CD8-positive, alpha-beta memory T cell (primary cell): Measurements from ENCODE around the gene TBC1D24. TPM values are rescaled to one million over a fixed set of nuclear protein-coding genes. Genes with fewer than 3 reads are reported as not detected.
"Not testable (repeated sequence)": the region's sequence is repeated elsewhere in the genome, so short reads cannot be mapped to it uniquely, and the experiment has no call there.

Source experiments
- CTCF ChIA-PET: fragments of 350-600 bp; sonication (Branson Sonifier 250); formaldehyde crosslinking; loops from one replicate; lab custom pipeline; 2021; ENCODE audit warnings: antibody characterized with exemption; lab: Charles Lee
- POLR2A ChIA-PET: fragments of 350-600 bp; sonication (Branson Sonifier 250); formaldehyde crosslinking; loops from one replicate; lab custom pipeline; 2021; ENCODE audit warnings: antibody characterized with exemption; lab: Charles Lee
- DNase-seq, 5 donors: peaks; one replicate each; pipeline versions ENCODE4 v3.0.0 to v3.0.0-alpha.2; 2020 to 2022; ENCODE audit warnings: mixed read lengths in 1 of 5
- H3K27ac ChIP-seq: one replicate; pipeline ENCODE4 v1.7.0; 2013; ENCODE audit warnings: low read depth, mild to moderate bottlenecking, low read length, moderate library complexity
- H3K27me3 ChIP-seq: 2 replicates; pipeline ENCODE4 v1.7.0; 2013; ENCODE audit warnings: low read length, mild to moderate bottlenecking; ENCODE audit not compliant: insufficient read depth, poor library complexity, severe bottlenecking
- H3K36me3 ChIP-seq: 2 replicates; pipeline ENCODE4 v1.7.0; 2013; ENCODE audit warnings: mild to moderate bottlenecking, low read length, moderate library complexity; ENCODE audit not compliant: insufficient read depth
- H3K4me1 ChIP-seq: 2 replicates; pipeline ENCODE4 v1.7.0; 2013; ENCODE audit warnings: mild to moderate bottlenecking, low read length, moderate library complexity; ENCODE audit not compliant: insufficient read depth
- H3K4me3 ChIP-seq: 2 replicates; pipeline ENCODE4 v1.7.0; 2013; ENCODE audit warnings: mild to moderate bottlenecking, low read length
- H3K9me3 ChIP-seq: 2 replicates; pipeline ENCODE4 v1.7.0; 2013; ENCODE audit warnings: mild to moderate bottlenecking, low read length
- H3K27ac Mint-ChIP-seq, 8 donors: one replicate each; pipeline ENCODE4 v1.8.0; 2020 to 2021; ENCODE audit warnings: mixed read lengths in 8 of 8, mild to moderate bottlenecking in 6 of 8, inconsistent platforms in 3 of 8, moderate library complexity in 3 of 8
- H3K27me3 Mint-ChIP-seq, 2 donors: one replicate each; pipeline ENCODE4 v1.8.0; 2020 to 2021; ENCODE audit warnings: mixed read lengths in 2 of 2, mild to moderate bottlenecking in 1 of 2, moderate library complexity in 1 of 2
- H3K36me3 Mint-ChIP-seq, 3 donors: one replicate each; pipeline ENCODE4 v1.8.0; 2020 to 2021; ENCODE audit warnings: mixed read lengths in 3 of 3, inconsistent platforms in 1 of 3, mild to moderate bottlenecking in 1 of 3
- H3K4me1 Mint-ChIP-seq, 3 donors: one replicate each; pipeline ENCODE4 v1.8.0; 2020 to 2021; ENCODE audit warnings: mixed read lengths in 3 of 3, inconsistent platforms in 1 of 3, mild to moderate bottlenecking in 1 of 3
- H3K4me3 Mint-ChIP-seq, 7 donors: one replicate each; pipeline ENCODE4 v1.8.0; 2020 to 2021; ENCODE audit warnings: mixed read lengths in 7 of 7, mild to moderate bottlenecking in 6 of 7, moderate library complexity in 4 of 7, inconsistent platforms in 2 of 7
- H3K9me3 Mint-ChIP-seq, 5 donors: one replicate each; pipeline ENCODE4 v1.8.0; 2020 to 2022; ENCODE audit warnings: mixed read lengths in 5 of 5, mild to moderate bottlenecking in 3 of 5, moderate library complexity in 2 of 5, inconsistent platforms in 1 of 5
- polyA plus RNA-seq: library from polyadenylated mRNA; unstranded; fragments of 300-500 nt; fragmentation: Illumina TruSeq; gene quantifications from one replicate; pipeline ENCODE4 v1.2.3, GENCODE V29; 2021
- total RNA-seq, 2 experiments: library from RNA; stranded (reverse); gene quantifications; one replicate each; pipeline ENCODE4 v1.2.3, GENCODE V29; 2021

Gene TBC1D24
- total and polyA plus RNA-seq, 3 experiments from 2014 or later = 3.5 to 32.7 (median 28.3) TPM

GRCh38 chr16:2533912-2534311, 59.0 kb downstream of the TBC1D24 start:
- Histone ChIP-seq H3K27me3 (no peaks in the 10 kb centered on the region), H3K27ac (no peak overlapping the region), H3K9me3 (no peaks in the 10 kb centered on the region), H3K4me1 (peaks cover 16% of the 10 kb centered on the region), H3K36me3 (no peaks in the 10 kb centered on the region), H3K4me3 (no peak overlapping the region)
- peaks cover 0 to 7% (median 0%) of the 10 kb centered on the region in 5 donors for H3K9me3 Mint-ChIP-seq
- ChIA-PET POLR2A (interaction anchor here (1.2 to 1.4 kb wide), 2 partner anchors 19 to 569 kb away, joined by 3 to 4 read pairs; partner anchors contain the start of gene RPS2), CTCF (no interaction called here)
- DNase-seq = peak in 1 of 5 donors; percentile 21
- H3K27ac Mint-ChIP-seq = peak overlapping the region in 7 of 8 donors; percentile 54 to 99 (median 80)
- peaks cover 0 to 18% (median 0%) of the 10 kb centered on the region in 3 donors for H3K36me3 Mint-ChIP-seq
- H3K27me3 Mint-ChIP-seq = peaks cover 0 to 2% of the 10 kb centered on the region in 2 donors
- peak overlapping the region in 6 of 7 donors; percentile 54 to 87 (median 62) for H3K4me3 Mint-ChIP-seq
- H3K4me1 Mint-ChIP-seq = peaks cover 22 to 37% (median 24%) of the 10 kb centered on the region in 3 donors

GRCh38 chr16:2534335-2534734, 59.4 kb downstream of the TBC1D24 start:
- H3K9me3 ChIP-seq, H3K36me3 ChIP-seq, H3K4me3 ChIP-seq, DNase-seq, H3K27me3 Mint-ChIP-seq, H3K27ac ChIP-seq, CTCF ChIA-PET, H3K27me3 ChIP-seq, H3K9me3 Mint-ChIP-seq: not testable (repeated sequence)
- Mint-ChIP-seq H3K4me1 (peaks cover 24 to 41% (median 28%) of the 10 kb centered on the region in 3 donors), H3K4me3 (peak overlapping the region in 4 of 7 donors; percentile 54 to 87 (median 74)), H3K36me3 (peaks cover 0 to 17% (median 1%) of the 10 kb centered on the region in 3 donors), H3K27ac (peak overlapping the region in 6 of 8 donors; percentile 54 to 99 (median 82))
- peaks cover 20% of the 10 kb centered on the region for H3K4me1 ChIP-seq
- POLR2A ChIA-PET = interaction anchor here (0.7 to 1.4 kb wide), 2 partner anchors 14 to 20 kb away, joined by 3 to 4 read pairs; no protein-coding TSS in a partner anchor

- peak in 1 of 5 donors; percentile 15 for DNase-seq
- H3K9me3 ChIP-seq = no peaks in the 10 kb centered on the region
- H3K27ac Mint-ChIP-seq = peak overlapping the region in 3 of 8 donors; percentile 23 to 99 (median 43)
- ChIA-PET CTCF (no interaction called here), POLR2A (no interaction called here)
- no peaks in the 10 kb centered on the region for H3K27me3 ChIP-seq
- H3K36me3 Mint-ChIP-seq = peaks cover 0 to 13% (median 2%) of the 10 kb centered on the region in 3 donors
- H3K27me3 Mint-ChIP-seq = peaks cover 0 to 2% of the 10 kb centered on the region in 2 donors
- H3K4me1 Mint-ChIP-seq = peaks cover 36 to 49% (median 41%) of the 10 kb centered on the region in 3 donors
- peak overlapping the region in 5 of 7 donors; percentile 37 to 95 (median 73) for H3K4me3 Mint-ChIP-seq
- peaks cover 27% of the 10 kb centered on the region for H3K4me1 ChIP-seq
- H3K4me3 ChIP-seq = no peak overlapping the region
- peaks cover 0 to 7% (median 0%) of the 10 kb centered on the region in 5 donors for H3K9me3 Mint-ChIP-seq
- no peaks in the 10 kb centered on the region for H3K36me3 ChIP-seq
- H3K27ac ChIP-seq = no peak overlapping the region
Measured at GRCh38 chr16:2535625-2536013, 60.7 kb downstream of the TBC1D24 start.

- DNase-seq = peak; percentile 91 to 96 (median 95)
- Histone ChIP-seq H3K9me3 (no peaks in the 10 kb centered on the region), H3K36me3 (no peaks in the 10 kb centered on the region), H3K27me3 (no peaks in the 10 kb centered on the region), H3K27ac (peak within 1 kb of the TSS; percentile 61), H3K4me1 (peaks cover 29% of the 10 kb centered on the region), H3K4me3 (peak within 1 kb of the TSS; percentile 64)
- POLR2A ChIA-PET = interaction anchor here (1.1 to 1.9 kb wide), 5 partner anchors 18 to 135 kb away, joined by 3 to 12 read pairs (median 5); partner anchors contain the start of genes AMDHD2 and ATP6V0C
- CTCF ChIA-PET = interaction anchor here (0.9 kb wide), 1 partner anchor 23 kb away, joined by 4 read pairs; no protein-coding TSS in a partner anchor
- Mint-ChIP-seq H3K27me3 (peaks cover 0 to 2% of the 10 kb centered on the region in 2 donors), H3K9me3 (peaks cover 0 to 2% (median 0%) of the 10 kb centered on the region in 5 donors), H3K27ac (peak within 1 kb of the TSS; percentile 57 to 99 (median 90)), H3K4me3 (peak within 1 kb of the TSS; percentile 85 to 95 (median 87)), H3K36me3 (peaks cover 0 to 19% (median 2%) of the 10 kb centered on the region in 3 donors), H3K4me1 (peaks cover 39 to 49% (median 41%) of the 10 kb centered on the region in 3 donors)
Measured at GRCh38 chr16:2537451-2538379, 62.8 kb downstream of the TBC1D24 start, which contains the start of gene PDPK1. PDPK1 (plus strand) TSS chr16:2538021; CDS start chr16:2538113, 92 bp downstream.

GRCh38 chr16:2539192-2539844, 64.4 kb downstream of the TBC1D24 start:
- H3K4me3 ChIP-seq, H3K36me3 ChIP-seq, H3K27ac ChIP-seq, H3K9me3 ChIP-seq, DNase-seq, H3K27me3 ChIP-seq, H3K9me3 Mint-ChIP-seq, H3K27me3 Mint-ChIP-seq, CTCF ChIA-PET: not testable (repeated sequence)
- H3K4me1 Mint-ChIP-seq = peaks cover 38 to 45% (median 43%) of the 10 kb centered on the region in 3 donors
- peaks cover 29% of the 10 kb centered on the region for H3K4me1 ChIP-seq
- peak overlapping the region in 6 of 8 donors; percentile 37 to 87 (median 62) for H3K27ac Mint-ChIP-seq
- peaks cover 0 to 22% (median 2%) of the 10 kb centered on the region in 3 donors for H3K36me3 Mint-ChIP-seq
- POLR2A ChIA-PET = interaction anchor here (0.7 kb wide), 1 partner anchor 26 kb away, joined by 4 read pairs; the partner anchor contains the start of gene ATP6V0C
- peak overlapping the region; percentile 74 to 91 (median 85) for H3K4me3 Mint-ChIP-seq

- H3K27me3 Mint-ChIP-seq = not testable (repeated sequence)
- peak in 2 of 5 donors; percentile 10 to 55 for DNase-seq
- H3K27ac Mint-ChIP-seq = peak overlapping the region in 5 of 8 donors; percentile 19 to 87 (median 64)
Measured at GRCh38 chr16:2539845-2540458, 65.0 kb downstream of the TBC1D24 start.

GRCh38 chr16:2540912-2541311, 66.0 kb downstream of the TBC1D24 start:
- not testable (repeated sequence) for DNase-seq

More at GRCh38 chr16:2539845-2540458, 65.0 kb downstream of the TBC1D24 start:
- POLR2A ChIA-PET, H3K36me3 ChIP-seq, H3K9me3 ChIP-seq, H3K9me3 Mint-ChIP-seq, H3K4me3 ChIP-seq, H3K27ac ChIP-seq, H3K27me3 ChIP-seq: not testable (repeated sequence)
- Mint-ChIP-seq H3K4me1 (peaks cover 39 to 47% (median 44%) of the 10 kb centered on the region in 3 donors), H3K4me3 (peak overlapping the region; percentile 74 to 91 (median 85)), H3K36me3 (peaks cover 0 to 24% (median 2%) of the 10 kb centered on the region in 3 donors)
- CTCF ChIA-PET = interaction anchor here (0.9 kb wide), 1 partner anchor 20 kb away, joined by 3 read pairs; the partner anchor contains the start of gene AMDHD2
- peaks cover 29% of the 10 kb centered on the region for H3K4me1 ChIP-seq

More at GRCh38 chr16:2540912-2541311, 66.0 kb downstream of the TBC1D24 start:
- H3K27me3 ChIP-seq, H3K4me3 ChIP-seq, H3K27ac ChIP-seq, H3K9me3 ChIP-seq, H3K9me3 Mint-ChIP-seq, POLR2A ChIA-PET, H3K36me3 ChIP-seq, H3K27me3 Mint-ChIP-seq: not testable (repeated sequence)
- H3K27ac Mint-ChIP-seq = peak overlapping the region in 7 of 8 donors; percentile 4 to 84 (median 67)
- peaks cover 29% of the 10 kb centered on the region for H3K4me1 ChIP-seq
- CTCF ChIA-PET = interaction anchor here (0.9 kb wide), 1 partner anchor 20 kb away, joined by 3 read pairs; the partner anchor contains the start of gene AMDHD2
- H3K4me3 Mint-ChIP-seq = peak overlapping the region; percentile 13 to 85 (median 34)
- H3K4me1 Mint-ChIP-seq = peaks cover 43 to 55% (median 44%) of the 10 kb centered on the region in 3 donors
- peaks cover 0 to 26% (median 2%) of the 10 kb centered on the region in 3 donors for H3K36me3 Mint-ChIP-seq
